GM12874 (cell line): ENCODE results near the gene AHI1.

ENCODE experiments used
- TF ChIP-seq, protein P1 (sequence below): IDR thresholded peaks from 2 replicates; pipeline ENCODE4 v1.5.1; 2011; ENCODE audit warnings: low read depth, mild to moderate bottlenecking, control low read depth, low read length, moderate library complexity; ENCODE audit not compliant: insufficient read depth

AHI1 gene

GRCh38 chr6:135505222-135505621 is 7.7 kb upstream of the AHI1 start:
- TF ChIP-seq, protein P1, sequence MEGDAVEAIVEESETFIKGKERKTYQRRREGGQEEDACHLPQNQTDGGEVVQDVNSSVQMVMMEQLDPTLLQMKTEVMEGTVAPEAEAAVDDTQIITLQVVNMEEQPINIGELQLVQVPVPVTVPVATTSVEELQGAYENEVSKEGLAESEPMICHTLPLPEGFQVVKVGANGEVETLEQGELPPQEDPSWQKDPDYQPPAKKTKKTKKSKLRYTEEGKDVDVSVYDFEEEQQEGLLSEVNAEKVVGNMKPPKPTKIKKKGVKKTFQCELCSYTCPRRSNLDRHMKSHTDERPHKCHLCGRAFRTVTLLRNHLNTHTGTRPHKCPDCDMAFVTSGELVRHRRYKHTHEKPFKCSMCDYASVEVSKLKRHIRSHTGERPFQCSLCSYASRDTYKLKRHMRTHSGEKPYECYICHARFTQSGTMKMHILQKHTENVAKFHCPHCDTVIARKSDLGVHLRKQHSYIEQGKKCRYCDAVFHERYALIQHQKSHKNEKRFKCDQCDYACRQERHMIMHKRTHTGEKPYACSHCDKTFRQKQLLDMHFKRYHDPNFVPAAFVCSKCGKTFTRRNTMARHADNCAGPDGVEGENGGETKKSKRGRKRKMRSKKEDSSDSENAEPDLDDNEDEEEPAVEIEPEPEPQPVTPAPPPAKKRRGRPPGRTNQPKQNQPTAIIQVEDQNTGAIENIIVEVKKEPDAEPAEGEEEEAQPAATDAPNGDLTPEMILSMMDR, result no peak

DNA sequence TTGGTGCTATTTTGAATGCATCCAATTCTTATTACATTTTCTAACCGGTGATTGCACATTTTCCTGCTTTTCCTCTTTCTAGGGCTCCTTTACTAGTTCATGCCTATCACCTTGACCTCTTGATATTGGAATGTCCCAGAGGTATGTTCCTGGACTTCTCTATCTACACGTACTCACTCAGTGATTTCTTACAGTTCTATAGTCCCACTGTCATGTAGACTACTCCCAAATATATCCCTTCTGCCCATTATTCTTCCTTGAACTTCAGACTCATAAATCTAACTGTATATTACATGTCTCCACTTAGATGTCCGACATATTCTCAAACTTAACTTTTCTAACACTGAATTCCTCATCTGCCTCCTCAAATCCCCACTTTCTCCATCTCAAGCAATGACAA is 7.2 kb upstream of the AHI1 start:
- TF ChIP-seq, protein P1, result no peak

DNA sequence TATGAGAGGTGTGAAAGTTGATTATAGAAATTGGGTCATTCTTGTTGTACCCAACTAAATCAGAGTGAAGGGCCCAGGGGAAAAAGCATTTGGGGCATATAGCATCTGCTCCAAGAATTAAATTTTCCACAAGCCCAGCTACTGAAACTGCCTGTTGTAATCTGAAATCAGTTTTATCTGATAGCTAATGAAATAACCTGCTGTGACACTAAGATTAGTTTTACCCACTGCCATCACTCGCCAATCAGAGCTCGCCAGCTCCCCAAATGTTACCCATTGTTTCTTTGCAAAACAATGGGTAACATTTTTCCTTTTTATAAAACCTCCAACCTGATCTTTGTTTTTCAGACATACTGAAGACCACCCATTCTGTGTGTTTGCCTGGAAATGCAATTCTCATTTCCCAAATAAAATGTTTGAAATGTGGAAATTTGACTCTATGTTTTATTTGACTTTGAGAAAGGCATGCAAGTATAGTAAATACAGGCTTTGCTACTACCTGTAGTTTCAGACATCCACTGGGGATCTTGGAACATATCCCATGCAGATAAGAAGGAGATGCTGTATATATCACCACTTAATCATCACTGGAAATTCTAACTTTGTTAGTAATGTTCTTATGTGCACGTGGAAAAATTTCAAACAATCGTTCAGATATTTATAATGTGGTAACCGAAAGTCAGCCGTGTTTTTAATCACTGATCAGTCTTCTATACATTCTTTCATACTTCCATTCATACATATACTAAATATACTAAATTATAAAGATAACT is 6.3 kb upstream of the AHI1 start:
- TF ChIP-seq, protein P1, result no peak

DNA sequence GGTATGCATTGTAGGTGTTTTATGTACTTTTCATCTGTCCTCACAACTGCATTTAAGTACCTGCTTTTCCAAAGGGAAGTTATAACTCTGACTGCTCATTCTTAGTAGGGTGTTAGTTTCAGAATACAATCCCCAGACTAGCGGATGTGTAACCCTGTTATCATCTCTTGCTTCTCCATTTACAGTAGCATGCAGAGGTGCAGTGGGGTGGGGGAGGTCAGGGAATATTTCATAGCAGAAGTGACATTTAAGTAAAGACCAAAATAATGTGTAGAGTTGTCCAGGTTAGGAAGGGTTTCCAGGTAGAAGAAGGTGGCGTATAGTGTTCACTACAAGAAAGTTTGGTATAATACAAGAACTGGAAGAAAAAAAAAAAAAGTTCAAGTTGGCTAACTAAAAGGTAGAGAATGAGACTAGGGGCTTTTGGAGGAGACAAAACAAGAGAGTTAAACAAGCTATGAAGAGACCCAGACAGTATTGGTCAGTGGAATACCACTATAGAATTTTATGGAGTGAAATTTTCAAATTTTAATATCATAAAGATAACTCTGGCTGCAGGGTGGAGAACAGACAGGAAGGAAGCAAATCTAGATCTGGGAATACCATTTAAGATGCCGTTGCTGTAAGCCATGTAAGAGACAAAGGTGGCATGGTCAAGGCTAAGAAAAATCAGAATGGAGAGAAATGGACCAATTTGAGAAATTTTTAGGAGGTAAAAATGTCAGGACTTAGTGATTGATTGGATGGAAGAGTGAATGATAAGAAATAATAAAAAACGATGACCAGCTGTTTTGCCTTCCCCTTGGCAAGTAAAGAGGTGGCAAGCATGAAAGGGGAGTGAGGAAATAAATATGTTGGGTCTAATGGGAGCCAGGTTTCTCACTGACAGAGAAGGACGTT is 2.2 kb upstream of the AHI1 start:
- TF ChIP-seq, protein P1, result no peak

- TF ChIP-seq, protein P1, result no peak
Observed at GRCh38 chr6:135498185-135498841, 773 bp upstream of the AHI1 start.

- TF ChIP-seq, protein P1, result no peak
Observed at GRCh38 chr6:135496800-135497411, 634 bp downstream of the AHI1 start.
